H9 (cell line): ENCODE data around the gene APBA3. TPM values are rescaled to one million over a fixed set of nuclear protein-coding genes. Genes with fewer than 3 reads are reported as not detected.
A peak's percentile ranks its signal among the peaks of the same experiment; 100 is the strongest.

Source experiments
- DNase-seq: peaks from one replicate; pipeline ENCODE4 v3.0.0-alpha.2; 2017
- H2AFZ ChIP-seq: one replicate; pipeline ENCODE4 v1.6.1; 2013; ENCODE audit warnings: mild to moderate bottlenecking, low read length, control low read depth, moderate library complexity
- H2AK5ac ChIP-seq: 2 replicates; pipeline ENCODE4 v1.6.1; 2013; ENCODE audit warnings: low read length, control low read depth, mixed read lengths; ENCODE audit not compliant: insufficient read length
- H2BK120ac ChIP-seq: one replicate; pipeline ENCODE4 v1.6.1; 2013; ENCODE audit warnings: low read depth, mild to moderate bottlenecking, low read length, control low read depth, inconsistent platforms; ENCODE audit not compliant: poor library complexity, severe bottlenecking
- H2BK12ac ChIP-seq: 2 replicates; pipeline ENCODE4 v1.6.1; 2013; ENCODE audit warnings: low read length, control low read depth, mixed read lengths, low read depth; ENCODE audit not compliant: insufficient read length
- H2BK15ac ChIP-seq: 2 replicates; pipeline ENCODE4 v1.6.1; 2013; ENCODE audit warnings: low read depth, low read length, control low read depth
- H2BK20ac ChIP-seq: one replicate; pipeline ENCODE4 v1.6.1; 2013; ENCODE audit warnings: low read depth, mild to moderate bottlenecking, low read length, control low read depth, inconsistent platforms; ENCODE audit not compliant: poor library complexity, severe bottlenecking
- H2BK5ac ChIP-seq: 2 replicates; pipeline ENCODE4 v1.6.1; 2013; ENCODE audit warnings: low read length, control low read depth, mixed read lengths; ENCODE audit not compliant: insufficient read length
- H3K14ac ChIP-seq: 2 replicates; pipeline ENCODE4 v1.6.1; 2013; ENCODE audit warnings: low read length, control low read depth; ENCODE audit not compliant: insufficient read depth
- H3K18ac ChIP-seq: 2 replicates; pipeline ENCODE4 v1.6.1; 2013; ENCODE audit warnings: low read depth, mild to moderate bottlenecking, mixed read lengths, low read length, control low read depth; ENCODE audit not compliant: insufficient read length
- H3K23ac ChIP-seq: 2 replicates; pipeline ENCODE4 v1.6.1; 2013; ENCODE audit warnings: low read length, control low read depth, mixed read lengths, low read depth; ENCODE audit not compliant: insufficient read length
- H3K23me2 ChIP-seq: 2 replicates; pipeline ENCODE4 v1.6.1; 2013; ENCODE audit warnings: low read depth, mild to moderate bottlenecking, mixed read lengths, low read length, control low read depth; ENCODE audit not compliant: insufficient read length, poor library complexity, severe bottlenecking
- H3K27ac ChIP-seq: 2 replicates; pipeline ENCODE4 v1.5.1; 2013; ENCODE audit warnings: low read length, control low read depth, mixed read lengths, low read depth; ENCODE audit not compliant: insufficient read length
- H3K27me3 ChIP-seq: 2 replicates; pipeline ENCODE4 v1.6.1; 2013; ENCODE audit warnings: low read length, control low read depth, inconsistent platforms; ENCODE audit not compliant: insufficient read depth
- H3K4ac ChIP-seq: 2 replicates; pipeline ENCODE4 v1.6.1; 2013; ENCODE audit warnings: low read depth, mild to moderate bottlenecking, control low read depth, inconsistent platforms, low read length, moderate library complexity
- H3K4me1 ChIP-seq: 2 replicates; pipeline ENCODE4 v1.6.1; 2013; ENCODE audit warnings: low read length, control low read depth, inconsistent platforms; ENCODE audit not compliant: insufficient read depth
- H3K4me2 ChIP-seq: 2 replicates; pipeline ENCODE4 v1.6.1; 2013; ENCODE audit warnings: low read length, control low read depth, mixed read lengths; ENCODE audit not compliant: insufficient read length, insufficient read depth
- H3K56ac ChIP-seq: 2 replicates; pipeline ENCODE4 v1.6.1; 2013; ENCODE audit warnings: low read depth, mild to moderate bottlenecking, mixed read lengths, low read length, control low read depth; ENCODE audit not compliant: insufficient read length
- H3K79me1 ChIP-seq: 2 replicates; pipeline ENCODE4 v1.6.1; 2013; ENCODE audit warnings: low read depth, mild to moderate bottlenecking, moderate library complexity, low read length, control low read depth, inconsistent platforms; ENCODE audit not compliant: insufficient read depth, poor library complexity, severe bottlenecking
- H3K79me2 ChIP-seq: 2 replicates; pipeline ENCODE4 v1.6.1; 2013; ENCODE audit warnings: low read length, control low read depth, inconsistent platforms; ENCODE audit not compliant: insufficient read depth
- H3K9ac ChIP-seq: 2 replicates; pipeline ENCODE4 v1.6.1; 2013; ENCODE audit warnings: low read length, control low read depth, mixed read lengths; ENCODE audit not compliant: insufficient read length; ENCODE audit errors: extremely low read depth
- H3K9me3 ChIP-seq: one replicate; pipeline ENCODE4 v1.6.1; 2013; ENCODE audit warnings: low read depth, low read length, inconsistent platforms; ENCODE audit not compliant: control insufficient read depth
- H3T11ph ChIP-seq: one replicate; pipeline ENCODE4 v1.6.1; 2013; ENCODE audit warnings: mild to moderate bottlenecking, low read length, control low read depth, inconsistent platforms
- H4K20me1 ChIP-seq: one replicate; pipeline ENCODE4 v1.6.1; 2013; ENCODE audit not compliant: control insufficient read depth, insufficient read length, insufficient read depth
- H4K5ac ChIP-seq: 2 replicates; pipeline ENCODE4 v1.6.1; 2013; ENCODE audit warnings: low read depth, mild to moderate bottlenecking, mixed read lengths, low read length, control low read depth; ENCODE audit not compliant: insufficient read length
- H4K8ac ChIP-seq: replicated peaks from 2 replicates; pipeline ENCODE4 v1.6.1; 2013; ENCODE audit warnings: low read length, control low read depth, mixed read lengths, low read depth; ENCODE audit not compliant: insufficient read length
- H4K91ac ChIP-seq: 2 replicates; pipeline ENCODE4 v1.6.1; 2013; ENCODE audit warnings: low read depth, mild to moderate bottlenecking, moderate library complexity, mixed read lengths, low read length, control low read depth; ENCODE audit not compliant: insufficient read length
- H3K27ac Mint-ChIP-seq, 3 experiments: 2 replicates in 2 of 3; 3 replicates in 1 of 3; pipeline ENCODE4 v1.8.0; 2020 to 2021; ENCODE audit warnings: mixed read lengths in 3 of 3, mild to moderate bottlenecking in 1 of 3, moderate library complexity in 1 of 3
- H3K27me3 Mint-ChIP-seq: 2 replicates; pipeline ENCODE4 v1.8.0; 2021; ENCODE audit warnings: low read depth, mild to moderate bottlenecking, moderate library complexity, mixed read lengths
- H3K36me3 Mint-ChIP-seq, 3 experiments: 2 replicates in 2 of 3; 3 replicates in 1 of 3; pipeline ENCODE4 v1.8.0; 2020 to 2021; ENCODE audit warnings: low read depth in 3 of 3, mixed read lengths in 3 of 3; ENCODE audit not compliant: insufficient read depth in 1 of 3
- H3K4me1 Mint-ChIP-seq, 2 experiments: 2 replicates each; pipeline ENCODE4 v1.8.0; 2020; ENCODE audit warnings: mixed read lengths in 2 of 2
- H3K4me3 Mint-ChIP-seq, 2 experiments: 2 replicates in 1 of 2; 3 replicates in 1 of 2; pipeline ENCODE4 v1.8.0; 2020 to 2021; ENCODE audit warnings: mild to moderate bottlenecking in 2 of 2, mixed read lengths in 2 of 2, moderate library complexity in 1 of 2
- H3K9me3 Mint-ChIP-seq, 2 experiments: 2 replicates in 1 of 2; 3 replicates in 1 of 2; pipeline ENCODE4 v1.8.0; 2020; ENCODE audit warnings: mild to moderate bottlenecking in 2 of 2, mixed read lengths in 2 of 2, moderate library complexity in 1 of 2
- CTCF ChIP-seq: fragments of 200-600 bp; sonication (generic); conservative IDR thresholded peaks from 3 replicates; pipeline ENCODE4 v1.8.0; 2021; ENCODE audit warnings: antibody characterized with exemption, mild to moderate bottlenecking
- WGBS: extraction: QIAGEN DNeasy Blood & Tissue Kit; methylation state at CpG from one replicate; pipeline ENCODE4 v1.1.7; 2013; ENCODE audit warnings: missing lambda C conversion rate, low lambda C conversion rate, mixed read lengths; ENCODE audit not compliant: insufficient read length; ENCODE audit errors: extremely low coverage; 5-methylcytosine and 5-hydroxymethylcytosine counted together
- total RNA-seq: library from RNA; stranded (reverse); gene quantifications from 2 replicates; pipeline ENCODE4 v1.2.1, GENCODE V29; 2021

Gene APBA3
- total RNA-seq, 1 experiment from 2014 or later: 21.8 TPM

- Histone ChIP-seq H4K91ac (no peak overlapping the region), H2AFZ (no peak overlapping the region), H3K4ac (no peak overlapping the region), H2BK20ac (no peak overlapping the region), H3K79me2 (no peaks in the 10 kb centered on the region), H3T11ph (no peak overlapping the region), H3K14ac (no peak overlapping the region), H4K20me1 (no peaks in the 10 kb centered on the region), H2BK5ac (no peak overlapping the region), H2BK120ac (no peak overlapping the region), H3K4me1 (no peaks in the 10 kb centered on the region), H3K23me2 (no peaks in the 10 kb centered on the region), H3K27ac (no peak overlapping the region), H2BK12ac (no peak overlapping the region), H3K18ac (no peak overlapping the region), H4K8ac (no peak overlapping the region), H3K9ac (no peak overlapping the region), H3K79me1 (no peaks in the 10 kb centered on the region), H4K5ac (no peak overlapping the region), H3K27me3 (no peaks in the 10 kb centered on the region), H3K9me3 (no peaks in the 10 kb centered on the region), H2AK5ac (no peak overlapping the region), H3K56ac (no peak overlapping the region), H3K4me2 (no peak overlapping the region), H3K23ac (no peak overlapping the region), H2BK15ac (no peak overlapping the region)
- Mint-ChIP-seq H3K9me3 (no peaks in the 10 kb centered on the region), H3K36me3 (peaks cover 0 to 36% (median 11%) of the 10 kb centered on the region in 3 experiments; a peak in 5 of 7 replicates), H3K27ac (no peak overlapping the region), H3K4me1 (peaks cover 8 to 15% of the 10 kb centered on the region in 2 experiments), H3K27me3 (no peaks in the 10 kb centered on the region), H3K4me3 (no peak overlapping the region)
- no peak for DNase-seq
- TF ChIP-seq CTCF: peak; percentile 26; the same call in 1 of the 3 replicates
- WGBS: no CpG with 5 or more reads among the region's 1 CpG
These were observed 29.4 kb downstream of the APBA3 start for GRCh38 chr19:3732108-3732507.
